HFF-Myc (cell line): ENCODE measurements around the gene AHNAK.

ENCODE experiments used
- DNase-seq: peaks from one replicate; pipeline ENCODE4 v3.0.0-alpha.2; 2011; ENCODE audit warnings: low read depth; ENCODE audit errors: extremely low read depth
- H3K4me3 ChIP-seq: replicated peaks from 2 replicates; pipeline ENCODE4 v1.5.1; 2011; ENCODE audit warnings: low read depth, mild to moderate bottlenecking, control low read depth, low read length
- TF ChIP-seq, protein P1 (sequence below): IDR thresholded peaks from 2 replicates; pipeline ENCODE4 v1.5.1; 2012; ENCODE audit warnings: mild to moderate bottlenecking, low read depth, low read length, control low read depth; ENCODE audit errors: missing control alignments

The AHNAK gene

DNA sequence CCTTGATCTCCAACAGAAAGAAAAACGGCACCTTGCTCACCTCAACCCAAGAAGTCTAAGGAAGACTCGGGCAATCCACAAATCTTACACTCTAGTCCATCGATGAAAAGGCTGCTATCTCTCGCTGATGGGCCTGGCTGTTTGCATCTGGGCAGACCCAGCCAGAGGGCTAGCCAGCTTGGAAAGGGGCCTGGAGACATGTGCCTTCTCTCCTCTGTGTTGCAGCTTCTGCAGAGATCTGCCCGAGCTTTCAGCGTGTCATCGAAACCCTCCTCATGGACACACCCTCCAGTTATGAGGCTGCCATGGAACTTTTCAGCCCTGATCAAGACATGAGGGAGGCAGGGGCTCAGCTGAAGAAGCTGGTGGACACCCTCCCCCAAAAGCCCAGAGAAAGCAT lies 124.6 kb downstream of the AHNAK start:
- DNase-seq, result no peak
- TF ChIP-seq, protein P1, sequence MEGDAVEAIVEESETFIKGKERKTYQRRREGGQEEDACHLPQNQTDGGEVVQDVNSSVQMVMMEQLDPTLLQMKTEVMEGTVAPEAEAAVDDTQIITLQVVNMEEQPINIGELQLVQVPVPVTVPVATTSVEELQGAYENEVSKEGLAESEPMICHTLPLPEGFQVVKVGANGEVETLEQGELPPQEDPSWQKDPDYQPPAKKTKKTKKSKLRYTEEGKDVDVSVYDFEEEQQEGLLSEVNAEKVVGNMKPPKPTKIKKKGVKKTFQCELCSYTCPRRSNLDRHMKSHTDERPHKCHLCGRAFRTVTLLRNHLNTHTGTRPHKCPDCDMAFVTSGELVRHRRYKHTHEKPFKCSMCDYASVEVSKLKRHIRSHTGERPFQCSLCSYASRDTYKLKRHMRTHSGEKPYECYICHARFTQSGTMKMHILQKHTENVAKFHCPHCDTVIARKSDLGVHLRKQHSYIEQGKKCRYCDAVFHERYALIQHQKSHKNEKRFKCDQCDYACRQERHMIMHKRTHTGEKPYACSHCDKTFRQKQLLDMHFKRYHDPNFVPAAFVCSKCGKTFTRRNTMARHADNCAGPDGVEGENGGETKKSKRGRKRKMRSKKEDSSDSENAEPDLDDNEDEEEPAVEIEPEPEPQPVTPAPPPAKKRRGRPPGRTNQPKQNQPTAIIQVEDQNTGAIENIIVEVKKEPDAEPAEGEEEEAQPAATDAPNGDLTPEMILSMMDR, result no peak

GRCh38 chr11:62420882-62421281 lies 125.7 kb downstream of the AHNAK start:
- H3K4me3 ChIP-seq, result no peak overlapping the region
- DNase-seq, result no peak
- TF ChIP-seq, protein P1, result no peak

More for the DNA sequence above, 124.6 kb downstream of the AHNAK start:
- H3K4me3 ChIP-seq, result no peak overlapping the region

DNA sequence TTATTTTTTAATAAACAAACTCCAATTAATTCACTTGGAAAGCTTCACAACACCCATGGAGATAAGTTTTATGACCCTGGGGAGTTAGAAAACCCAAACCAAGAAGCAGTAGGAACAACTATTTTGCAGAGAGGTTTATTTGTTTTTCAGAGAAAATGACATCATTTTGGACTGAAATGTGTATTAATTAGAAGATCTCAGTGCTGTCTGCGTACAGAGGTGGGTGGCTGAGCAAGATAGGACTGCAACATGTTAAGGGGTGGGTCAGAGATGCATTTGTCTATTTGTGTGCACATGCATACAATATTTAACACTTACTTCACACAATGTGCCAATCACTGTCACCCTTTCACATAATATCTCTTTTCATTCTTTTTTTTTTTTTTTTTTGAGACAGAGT lies 126.7 kb downstream of the AHNAK start:
- H3K4me3 ChIP-seq, result no peak overlapping the region
- DNase-seq, result no peak
- TF ChIP-seq, protein P1, result no peak

GRCh38 chr11:62419314-62419929 lies 127.2 kb downstream of the AHNAK start:
- no peak overlapping the region for H3K4me3 ChIP-seq
- TF ChIP-seq, protein P1, result no peak
- no peak for DNase-seq

DNA sequence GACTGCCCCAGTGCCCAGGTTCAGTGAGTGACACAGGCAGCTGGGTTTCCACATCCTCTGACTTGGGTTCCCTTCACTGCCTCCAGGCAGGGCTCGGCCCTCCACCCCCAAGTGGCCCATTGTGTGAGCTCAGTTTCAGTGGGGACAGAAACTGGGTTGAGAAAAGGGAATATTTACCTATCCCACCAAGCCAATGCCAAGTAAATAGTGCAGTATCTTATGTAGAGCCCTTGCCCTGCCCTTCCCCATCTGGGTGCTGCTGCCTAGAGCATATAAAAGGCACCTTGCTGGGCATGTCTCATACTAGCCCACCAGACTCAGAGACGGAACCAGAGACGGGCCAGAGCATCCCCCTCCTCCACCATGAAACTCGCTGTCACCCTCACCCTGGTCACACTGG lies 127.9 kb downstream of the AHNAK start, which contains the start of gene SCGB1A1:
SCGB1A1 (plus strand) TSS at position 301 of the 400 bp plus-strand sequence; CDS start at position 364, 63 bp downstream.
- TF ChIP-seq, protein P1, result no peak
- DNase-seq, result no peak
- no peak within 1 kb of the TSS for H3K4me3 ChIP-seq

GRCh38 chr11:62418136-62418535 lies 128.5 kb downstream of the AHNAK start:
- TF ChIP-seq, protein P1, result no peak
- no peak for DNase-seq
- H3K4me3 ChIP-seq, result no peak overlapping the region

- no peak for DNase-seq
- no peak overlapping the region for H3K4me3 ChIP-seq
- TF ChIP-seq, protein P1, result no peak
Measured at GRCh38 chr11:62416596-62416995, 130.0 kb downstream of the AHNAK start.
